H1 (cell line): Measurements from ENCODE around the gene SPEM1. TPM values are rescaled to one million over a fixed set of nuclear protein-coding genes. Genes with fewer than 3 reads are reported as not detected.

Experiments used
- CTCF ChIA-PET: fragments of 300-600 bp; sonication (Branson Sonifier 250); formaldehyde crosslinking; loops from one replicate; lab custom pipeline; 2021; ENCODE audit not compliant: partially characterized antibody; lab: Charles Lee
- POLR2A ChIA-PET: fragments of 300-600 bp; sonication (Branson Sonifier 250); formaldehyde crosslinking; loops from one replicate; lab custom pipeline; 2021; ENCODE audit warnings: inconsistent platforms; ENCODE audit not compliant: partially characterized antibody; lab: Charles Lee
- DNase-seq, 2 experiments: peaks; one replicate each; pipeline versions ENCODE4 v3.0.0 to v3.0.0-alpha.2; 2010 to 2022; ENCODE audit warnings: low spot score in 2 of 2, low read depth in 1 of 2, mixed read lengths in 1 of 2
- FAIRE-seq: peaks from 2 replicates; lab custom pipeline; 2011; peaks lifted over from hg19 to GRCh38; lab: Jason Lieb, UNC
- H2AFZ ChIP-seq: 2 replicates; pipeline ENCODE4 v1.8.1; 2012; ENCODE audit warnings: low read length, inconsistent platforms
- H2AK5ac ChIP-seq: 2 replicates; pipeline ENCODE4 v1.6.1; 2013; ENCODE audit warnings: low read depth, low read length
- H2BK120ac ChIP-seq: replicated peaks from 2 replicates; pipeline ENCODE3; 2013; ENCODE audit warnings: low read depth, low read length, inconsistent platforms
- H2BK12ac ChIP-seq: 2 replicates; pipeline ENCODE4 v1.6.1; 2013; ENCODE audit warnings: low read depth, low read length
- H2BK15ac ChIP-seq: 2 replicates; pipeline ENCODE4 v1.6.1; 2013; ENCODE audit warnings: low read length
- H2BK20ac ChIP-seq: 2 replicates; pipeline ENCODE4 v1.6.1; 2013; ENCODE audit warnings: low read length
- H2BK5ac ChIP-seq: 2 replicates; pipeline ENCODE4 v1.6.1; 2013; ENCODE audit warnings: low read depth, low read length
- H3K14ac ChIP-seq: 2 replicates; pipeline ENCODE4 v1.6.1; 2013; ENCODE audit warnings: inconsistent platforms; ENCODE audit not compliant: insufficient read length
- H3K18ac ChIP-seq: 2 replicates; pipeline ENCODE4 v1.6.1; 2013; ENCODE audit warnings: low read length; ENCODE audit errors: extremely low read depth
- H3K23ac ChIP-seq: 2 replicates; pipeline ENCODE4 v1.6.1; 2013; ENCODE audit warnings: inconsistent platforms; ENCODE audit not compliant: insufficient read length
- H3K23me2 ChIP-seq: 2 replicates; pipeline ENCODE4 v1.6.1; 2013; ENCODE audit warnings: low read depth, low read length
- H3K27ac ChIP-seq: 2 replicates; pipeline ENCODE4 v1.6.1; 2011; ENCODE audit warnings: low read depth, low read length, inconsistent platforms
- H3K27me3 ChIP-seq, 4 experiments: replicated peaks in 1 of 4; 1 replicate in 1 of 4; 2 replicates in 3 of 4; pipeline versions ENCODE4 v1.6.1 to v1.8.1; 2011 to 2013; ENCODE audit warnings: low read length in 3 of 4, mild to moderate bottlenecking in 3 of 4, inconsistent platforms in 2 of 4, mixed read lengths in 2 of 4, moderate library complexity in 1 of 4; ENCODE audit not compliant: control insufficient read depth in 3 of 4, insufficient read depth in 3 of 4; ENCODE audit errors: extremely low read depth in 1 of 4
- H3K36me3 ChIP-seq, 4 experiments: 2 replicates each; pipeline versions ENCODE4 v1.6.1 to v1.8.1; 2011 to 2013; ENCODE audit warnings: mild to moderate bottlenecking in 4 of 4, low read length in 3 of 4, moderate library complexity in 2 of 4, control low read depth in 1 of 4, inconsistent platforms in 1 of 4; ENCODE audit not compliant: insufficient read depth in 4 of 4, control insufficient read depth in 2 of 4
- H3K4ac ChIP-seq: replicated peaks from 2 replicates; pipeline ENCODE3; 2013; ENCODE audit warnings: low read length, low read depth, mixed read lengths, inconsistent platforms; ENCODE audit not compliant: insufficient read length
- H3K4me1 ChIP-seq, 4 experiments: replicated peaks in 1 of 4; 1 replicate in 1 of 4; 2 replicates in 3 of 4; pipeline versions ENCODE4 v1.6.1 to v1.8.1; 2011 to 2013; ENCODE audit warnings: low read length in 3 of 4, inconsistent platforms in 2 of 4, mixed read lengths in 1 of 4; ENCODE audit not compliant: insufficient read depth in 4 of 4, control insufficient read depth in 3 of 4
- H3K4me2 ChIP-seq, 2 experiments: 2 replicates each; pipeline versions ENCODE4 v1.6.1 to v1.8.1; 2011 to 2013; ENCODE audit warnings: low read depth in 2 of 2, low read length in 2 of 2, control low read depth in 1 of 2, inconsistent platforms in 1 of 2, mild to moderate bottlenecking in 1 of 2; ENCODE audit not compliant: insufficient read depth in 1 of 2
- H3K4me3 ChIP-seq, 4 experiments: fragments of 200-600, 300-600 bp in 1 of 4; sonication (generic), shearing (Covaris generic), sonication (Bioruptor Twin) in 1 of 4; 2 replicates each; pipeline versions ENCODE4 v1.5.1 to v1.8.1; 2011 to 2016; ENCODE audit warnings: low read length in 4 of 4, low read depth in 3 of 4, control low read depth in 2 of 4, inconsistent platforms in 2 of 4, mild to moderate bottlenecking in 2 of 4, mixed read lengths in 1 of 4, moderate library complexity in 1 of 4; ENCODE audit not compliant: insufficient read depth in 2 of 4; ENCODE audit errors: extremely low read depth in 1 of 4
- H3K56ac ChIP-seq: replicated peaks from 2 replicates; pipeline ENCODE3; 2013; ENCODE audit warnings: low read depth, mild to moderate bottlenecking, mixed read lengths, low read length, inconsistent platforms; ENCODE audit not compliant: insufficient read length
- H3K79me1 ChIP-seq: 2 replicates; pipeline ENCODE4 v1.6.1; 2013; ENCODE audit warnings: low read depth, low read length, control low read depth
- H3K79me2 ChIP-seq, 2 experiments: 2 replicates each; pipeline versions ENCODE4 v1.6.1 to v1.8.1; 2012 to 2013; ENCODE audit warnings: low read length in 2 of 2, mild to moderate bottlenecking in 2 of 2, inconsistent platforms in 1 of 2; ENCODE audit not compliant: insufficient read depth in 2 of 2, control insufficient read depth in 1 of 2
- H3K9ac ChIP-seq, 4 experiments: replicated peaks in 1 of 4; 1 replicate in 1 of 4; 2 replicates in 3 of 4; pipeline versions ENCODE4 v1.6.1 to v1.8.1; 2011 to 2013; ENCODE audit warnings: low read depth in 3 of 4, low read length in 3 of 4, control low read depth in 2 of 4, mild to moderate bottlenecking in 2 of 4, moderate library complexity in 2 of 4, inconsistent platforms in 1 of 4; ENCODE audit errors: extremely low read depth in 1 of 4
- H3K9me3 ChIP-seq, 2 experiments: 2 replicates each; pipeline versions ENCODE4 v1.6.1 to v1.8.1; 2012 to 2013; ENCODE audit warnings: mild to moderate bottlenecking in 2 of 2, moderate library complexity in 2 of 2, control low read depth in 1 of 2, inconsistent platforms in 1 of 2, low read depth in 1 of 2, low read length in 1 of 2, mixed read lengths in 1 of 2; ENCODE audit not compliant: insufficient read depth in 2 of 2
- H4K20me1 ChIP-seq, 2 experiments: replicated peaks in 1 of 2; 2 replicates each; pipeline versions ENCODE3 to v1.8.1; 2011 to 2013; ENCODE audit warnings: inconsistent platforms in 2 of 2, low read length in 2 of 2, mild to moderate bottlenecking in 1 of 2; ENCODE audit not compliant: insufficient read depth in 2 of 2, control insufficient read depth in 1 of 2
- H4K5ac ChIP-seq: 2 replicates; pipeline ENCODE4 v1.6.1; 2013; ENCODE audit warnings: low read length, low read depth, mixed read lengths, inconsistent platforms; ENCODE audit not compliant: insufficient read length
- H4K8ac ChIP-seq: 2 replicates; pipeline ENCODE4 v1.8.0; 2013; ENCODE audit warnings: mild to moderate bottlenecking, moderate library complexity, low read length, inconsistent platforms; ENCODE audit not compliant: insufficient read depth; ENCODE audit errors: extremely low read depth
- H4K91ac ChIP-seq: replicated peaks from 2 replicates; pipeline ENCODE3; 2013; ENCODE audit warnings: low read length, mixed read lengths, inconsistent platforms; ENCODE audit not compliant: insufficient read length
- JUN ChIP-seq: IDR thresholded peaks from 2 replicates; pipeline ENCODE4 v1.6.1; 2011; ENCODE audit warnings: low read depth, mild to moderate bottlenecking, improper control_type of control experiment, low read length
- SP1 ChIP-seq: IDR thresholded peaks from 2 replicates; pipeline ENCODE4 v1.6.1; 2011; ENCODE audit warnings: low read depth, low read length
- WGBS, 2 experiments: shearing (Covaris generic) in 1 of 2; methylation state at CpG; one replicate each; pipeline versions ENCODE4 v1.1.6 to v1.1.7; 2013 to 2015; ENCODE audit warnings: low lambda C conversion rate in 2 of 2, mixed read lengths in 2 of 2, inconsistent platforms in 1 of 2, low coverage in 1 of 2, missing lambda C conversion rate in 1 of 2; ENCODE audit not compliant: insufficient replicate concordance in 2 of 2, insufficient coverage in 1 of 2, insufficient read length in 1 of 2; ENCODE audit errors: extremely low coverage in 1 of 2, missing lambda C conversion rate in 1 of 2; 5-methylcytosine and 5-hydroxymethylcytosine counted together
- polyA plus RNA-seq, 7 experiments: library from polyadenylated mRNA; depleted of rRNA in 3 of 7; stranded (reverse) in 5 of 7; unstranded in 2 of 7; fragments of >200 nt in 5 of 7; fragments of 200-250 nt in 2 of 7; gene quantifications; 1 replicate in 5 of 7; 2 replicates in 1 of 7; 4 replicates in 1 of 7; pipeline versions ENCODE4 v1.2.1 to v1.2.3, GENCODE V29; 2011 to 2013; ENCODE audit warnings: missing spikeins in 2 of 7, mixed read lengths in 2 of 7
- total RNA-seq: library from RNA; stranded (reverse); fragmentation: NEBNext Ultra II Directional; extraction: Animal tissue kit (Norgen Biotek cat#: 25700); gene quantifications from 2 replicates; pipeline ENCODE4 v1.2.1, GENCODE V29; 2021

SPEM1 gene
- total and polyA plus RNA-seq, 2 of the 8 experiments (the other 6 are each of a cell fraction or from before 2014, with no cell fraction given) = not detected

DNA sequence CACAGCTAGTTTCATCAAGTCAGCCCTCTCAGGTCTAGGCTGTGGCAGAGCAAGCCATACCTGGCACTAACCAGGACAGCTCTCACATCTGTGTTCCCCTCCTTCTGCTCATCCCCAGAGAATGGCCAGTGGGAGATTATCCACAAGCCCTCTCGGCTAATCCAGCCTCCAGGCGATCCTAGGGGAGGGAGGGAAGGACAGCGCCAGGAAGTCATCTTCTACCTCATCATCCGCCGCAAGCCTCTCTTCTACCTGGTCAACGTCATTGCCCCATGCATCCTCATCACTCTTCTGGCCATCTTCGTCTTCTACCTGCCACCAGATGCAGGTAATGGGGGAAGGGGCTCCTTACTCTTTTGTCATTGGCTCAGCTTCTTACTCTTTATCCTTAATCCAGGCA is 28.3 kb downstream of the SPEM1 start:
- no peak overlapping the region for H3K4me2 ChIP-seq
- H3K4ac ChIP-seq = no peak overlapping the region
- no peak overlapping the region for H3K9ac ChIP-seq
- H3K9me3 ChIP-seq = no peaks in the 10 kb centered on the region
- CTCF ChIA-PET = interaction anchor here (0.6 to 1.3 kb wide), 4 partner anchors 8 to 208 kb away, joined by 3 to 4 read pairs (median 3); no protein-coding TSS in a partner anchor
- H3K18ac ChIP-seq = no peak overlapping the region
- no peak overlapping the region for H2AK5ac ChIP-seq
- no peaks in the 10 kb centered on the region for H4K20me1 ChIP-seq
- H3K27me3 ChIP-seq = peaks cover 0 to 7% (median 5%) of the 10 kb centered on the region in 4 experiments; a peak in 6 of 7 replicates
- peaks cover 6% of the 10 kb centered on the region; the same call in 1 of the 2 replicates for H3K23me2 ChIP-seq
- H3K4me1 ChIP-seq = peaks cover 3 to 8% (median 6%) of the 10 kb centered on the region in 4 experiments; a peak in 6 of 7 replicates
- no peak for FAIRE-seq
- H3K4me3 ChIP-seq = no peak overlapping the region
- no peak overlapping the region for H2BK20ac ChIP-seq
- no peak overlapping the region for H2BK15ac ChIP-seq
- H3K36me3 ChIP-seq = no peaks in the 10 kb centered on the region; a peak in 1 of 8 replicates
- no peak for DNase-seq
- no peaks in the 10 kb centered on the region for H3K79me1 ChIP-seq
- H3K14ac ChIP-seq = no peak overlapping the region
- WGBS, 2 experiments = 93% methylated on average over 7 of the region's 7 CpGs; no CpG with 5 or more reads in 1 of the 2 experiments
- no peak overlapping the region for H3K27ac ChIP-seq
- H2BK120ac ChIP-seq = no peak overlapping the region
- no peak overlapping the region for H4K8ac ChIP-seq
- no peaks in the 10 kb centered on the region for H3K79me2 ChIP-seq
- H4K5ac ChIP-seq = no peak overlapping the region
- no peak overlapping the region for H4K91ac ChIP-seq
- no peak overlapping the region for H3K23ac ChIP-seq
- H2AFZ ChIP-seq = no peak overlapping the region
- H3K56ac ChIP-seq = no peak overlapping the region
- POLR2A ChIA-PET = interaction anchor here (1.0 to 15.5 kb wide), 2 partner anchors 9 to 33 kb away, joined by 3 to 339 read pairs; partner anchors contain the start of genes FGF11, POLR2A, SLC35G6 and ZBTB4
- no peak overlapping the region for H2BK5ac ChIP-seq
- H2BK12ac ChIP-seq = no peak overlapping the region
- no peak for TF ChIP-seq SP1
- no peak for TF ChIP-seq JUN
